Gastrocnemius medialis (tissue), 4 donors: Measurements from ENCODE around the gene ZIC1. TPM values are rescaled to one million over a fixed set of nuclear protein-coding genes. Genes with fewer than 3 reads are reported as not detected.

ENCODE experiments used
- ATAC-seq, 2 donors: fragments of 150-250 bp; one replicate each; pipeline ENCODE4 v1.9.1; 2016
- DNase-seq, 2 donors: peaks; one replicate each; pipeline ENCODE4 v3.0.0-alpha.2; 2019
- H3K27ac ChIP-seq, 4 donors: fragments of 200-600 bp; sonication (generic); 1 replicate in 1 of 4; 2 replicates in 3 of 4; pipeline ENCODE4 v1.5.1; 2016 to 2018; ENCODE audit warnings: mild to moderate bottlenecking in 2 of 4, moderate library complexity in 1 of 4
- H3K27me3 ChIP-seq, 3 donors: fragments of 200-600 bp; sonication (generic) in 2 of 3; 1 replicate in 1 of 3; 2 replicates in 2 of 3; pipeline versions ENCODE4 v1.5.1 to v1.6.0; 2016 to 2019; ENCODE audit warnings: mild to moderate bottlenecking in 1 of 3, moderate library complexity in 1 of 3
- H3K36me3 ChIP-seq, 2 donors: fragments of 200-600 bp; sonication (generic) in 1 of 2; one replicate each; pipeline ENCODE4 v1.5.1; 2017 to 2018
- H3K4me1 ChIP-seq, 2 donors: fragments of 200-600 bp; sonication (generic) in 1 of 2; one replicate each; pipeline ENCODE4 v1.5.1; 2016 to 2017; ENCODE audit warnings: mild to moderate bottlenecking in 2 of 2
- H3K4me3 ChIP-seq, 4 donors: fragments of 200-600 bp; sonication (generic) in 3 of 4; 1 replicate in 1 of 4; 2 replicates in 3 of 4; pipeline ENCODE4 v1.5.1; 2016 to 2019; ENCODE audit warnings: mild to moderate bottlenecking in 2 of 4
- H3K9me3 ChIP-seq, 3 donors: fragments of 200-600 bp; sonication (generic) in 2 of 3; 1 replicate in 1 of 3; 2 replicates in 2 of 3; pipeline ENCODE4 v1.5.1; 2016 to 2019
- POLR2A ChIP-seq, 2 donors: fragments of 450-650 bp; IDR thresholded peaks; one replicate each; pipeline ENCODE4 v1.6.1; 2017; ENCODE audit warnings: antibody characterized with exemption in 2 of 2, mild to moderate bottlenecking in 2 of 2, moderate library complexity in 2 of 2
- in situ Hi-C, 4 donors: fragments of 200-750 bp; cut with MboI; loops; one replicate each; pipeline versions ENCODE4 v1.15.0 to v1.8.0; 2017; ENCODE audit warnings: low sequenced_read_pairs in 4 of 4
- intact Hi-C: fragments of 100-400 bp; cut with DNase I; formaldehyde crosslinking; loops from one replicate; pipeline ENCODE4 v1.15.1; 2023; ENCODE audit warnings: low total_unique reads
- total RNA-seq, 4 donors: library from RNA; depleted of rRNA; stranded (reverse); fragments of >200 nt; gene quantifications; one replicate each; pipeline versions ENCODE4 v1.1.0 to v1.2.3, GENCODE V29; 2016
- TF ChIP-seq, protein P1 (sequence below), 5 experiments: fragments of 450-650 bp in 3 of 5; fragments of 200-600 bp in 2 of 5; sonication (generic) in 2 of 5; IDR thresholded peaks in 4 of 5; conservative IDR thresholded peaks in 1 of 5; 1 replicate in 4 of 5; 2 replicates in 1 of 5; pipeline ENCODE4 v1.5.1; 2016 to 2019; ENCODE audit warnings: antibody characterized with exemption in 5 of 5, mild to moderate bottlenecking in 3 of 5, moderate library complexity in 3 of 5

ZIC1 gene
- total RNA-seq, 4 donors from 2014 or later, result 3.3 to 5.2 (median 4.3) TPM

DNA sequence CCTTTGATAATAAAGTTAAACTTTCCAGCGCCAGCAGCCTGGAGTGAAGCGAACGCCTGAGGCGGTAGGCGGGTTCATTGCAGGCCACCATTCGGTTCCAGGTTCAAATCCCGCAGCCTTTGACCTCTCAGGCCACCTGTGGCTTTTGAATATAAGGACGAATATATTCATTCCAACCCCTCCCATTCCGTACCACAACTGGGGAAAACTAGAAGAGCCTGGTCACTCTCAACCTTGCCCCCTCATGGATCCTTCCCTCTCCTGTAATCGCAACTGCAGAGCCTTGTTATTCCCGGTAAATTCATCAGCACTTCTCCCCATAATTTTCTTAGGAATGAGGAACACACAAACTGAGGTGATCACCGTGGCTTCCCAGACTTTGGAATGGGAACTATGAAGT lies 38.0 kb upstream of the ZIC1 start:
- H3K4me1 ChIP-seq, result peaks cover 0 to 3% of the 10 kb centered on the region in 2 donors
- ATAC-seq, result no peak
- H3K4me3 ChIP-seq, result no peak overlapping the region
- H3K36me3 ChIP-seq, result no peaks in the 10 kb centered on the region
- H3K9me3 ChIP-seq, result no peaks in the 10 kb centered on the region
- in situ Hi-C loops, result no loop called here
- TF ChIP-seq, protein P1, sequence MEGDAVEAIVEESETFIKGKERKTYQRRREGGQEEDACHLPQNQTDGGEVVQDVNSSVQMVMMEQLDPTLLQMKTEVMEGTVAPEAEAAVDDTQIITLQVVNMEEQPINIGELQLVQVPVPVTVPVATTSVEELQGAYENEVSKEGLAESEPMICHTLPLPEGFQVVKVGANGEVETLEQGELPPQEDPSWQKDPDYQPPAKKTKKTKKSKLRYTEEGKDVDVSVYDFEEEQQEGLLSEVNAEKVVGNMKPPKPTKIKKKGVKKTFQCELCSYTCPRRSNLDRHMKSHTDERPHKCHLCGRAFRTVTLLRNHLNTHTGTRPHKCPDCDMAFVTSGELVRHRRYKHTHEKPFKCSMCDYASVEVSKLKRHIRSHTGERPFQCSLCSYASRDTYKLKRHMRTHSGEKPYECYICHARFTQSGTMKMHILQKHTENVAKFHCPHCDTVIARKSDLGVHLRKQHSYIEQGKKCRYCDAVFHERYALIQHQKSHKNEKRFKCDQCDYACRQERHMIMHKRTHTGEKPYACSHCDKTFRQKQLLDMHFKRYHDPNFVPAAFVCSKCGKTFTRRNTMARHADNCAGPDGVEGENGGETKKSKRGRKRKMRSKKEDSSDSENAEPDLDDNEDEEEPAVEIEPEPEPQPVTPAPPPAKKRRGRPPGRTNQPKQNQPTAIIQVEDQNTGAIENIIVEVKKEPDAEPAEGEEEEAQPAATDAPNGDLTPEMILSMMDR (IDR thresholded peaks at IDR 0.05 in 4 of 5, conservative IDR thresholded peaks at IDR 0.05 in 1 of 5), result no peak
- TF ChIP-seq POLR2A (IDR thresholded peaks at IDR 0.05), result no peak
- H3K27me3 ChIP-seq, result peaks cover 87 to 90% (median 88%) of the 10 kb centered on the region in 3 donors
- intact Hi-C loops, result no loop called here
- no peak for DNase-seq
- no peak overlapping the region for H3K27ac ChIP-seq

DNA sequence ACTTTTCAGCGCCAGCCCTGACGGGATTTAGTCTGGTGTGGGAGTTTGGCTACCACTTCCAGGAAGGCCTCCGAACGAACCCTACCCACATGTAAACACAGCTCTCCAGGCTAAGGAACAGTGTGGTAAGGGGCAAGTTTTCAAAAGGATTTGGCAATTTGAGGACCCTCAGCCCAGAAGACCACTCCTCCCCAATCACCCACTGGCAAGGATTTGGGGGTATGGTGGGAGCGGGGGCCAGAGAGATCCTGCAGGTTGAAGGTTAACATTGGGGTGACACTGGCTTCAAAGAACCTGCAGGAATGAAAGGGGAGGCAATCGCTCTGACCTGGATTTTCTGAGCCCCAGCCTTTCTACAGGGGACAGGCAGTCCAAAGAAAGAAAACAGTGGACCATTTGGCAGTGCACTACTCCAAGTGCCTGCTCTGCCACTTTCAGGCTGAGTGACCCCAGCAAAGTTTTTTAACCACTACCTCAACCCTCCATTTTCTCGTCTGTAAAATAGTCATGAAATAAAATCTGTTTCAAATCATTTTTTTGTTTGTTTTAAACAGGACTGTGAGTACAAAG lies 37.3 kb upstream of the ZIC1 start:
- Histone ChIP-seq H3K9me3 (no peaks in the 10 kb centered on the region), H3K36me3 (no peaks in the 10 kb centered on the region), H3K27me3 (peaks cover 80 to 92% (median 92%) of the 10 kb centered on the region in 3 donors), H3K4me3 (no peak overlapping the region), H3K27ac (no peak overlapping the region), H3K4me1 (peaks cover 0 to 3% of the 10 kb centered on the region in 2 donors)
- in situ Hi-C loops, result no loop called here
- TF ChIP-seq, protein P1 (IDR thresholded peaks at IDR 0.05 in 4 of 5, conservative IDR thresholded peaks at IDR 0.05 in 1 of 5), result no peak
- ATAC-seq (no peak), DNase-seq (no peak)
- intact Hi-C loops, result no loop called here

DNA sequence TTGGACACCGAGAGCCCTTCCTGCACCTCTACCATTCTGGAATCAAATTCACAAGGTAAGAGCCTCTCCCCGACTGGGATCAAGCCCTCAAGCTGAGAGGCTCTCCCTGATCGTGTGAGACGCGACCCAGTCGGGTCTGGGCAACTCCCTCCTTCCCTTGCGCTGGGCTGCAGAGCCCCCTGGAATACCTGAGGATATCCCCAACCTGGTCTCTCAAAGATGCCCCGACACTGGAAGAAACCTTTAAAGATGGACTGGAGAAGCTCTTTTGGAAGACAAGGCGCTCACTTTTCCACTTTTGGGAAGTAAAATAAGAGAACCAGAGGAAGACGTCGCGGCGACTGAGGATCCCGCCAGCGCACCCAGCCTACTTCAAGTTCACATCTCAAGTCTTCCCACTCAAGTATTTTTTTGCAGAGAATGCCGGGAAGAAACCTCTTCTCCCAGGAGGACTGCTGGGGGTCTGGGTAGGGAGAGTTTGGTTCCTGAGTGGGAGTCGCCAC lies 36.6 kb upstream of the ZIC1 start:
- no peak overlapping the region for H3K4me3 ChIP-seq
- ATAC-seq (no peak), DNase-seq (no peak)
- peaks cover 80 to 93% (median 91%) of the 10 kb centered on the region in 3 donors for H3K27me3 ChIP-seq
- intact Hi-C loops (no loop called here), in situ Hi-C loops (no loop called here)
- peaks cover 0 to 3% of the 10 kb centered on the region in 2 donors for H3K4me1 ChIP-seq
- TF ChIP-seq POLR2A (IDR thresholded peaks at IDR 0.05), result no peak
- TF ChIP-seq, protein P1 (IDR thresholded peaks at IDR 0.05 in 4 of 5, conservative IDR thresholded peaks at IDR 0.05 in 1 of 5), result no peak
- H3K36me3 ChIP-seq, result no peaks in the 10 kb centered on the region
- no peaks in the 10 kb centered on the region for H3K9me3 ChIP-seq
- no peak overlapping the region for H3K27ac ChIP-seq

DNA sequence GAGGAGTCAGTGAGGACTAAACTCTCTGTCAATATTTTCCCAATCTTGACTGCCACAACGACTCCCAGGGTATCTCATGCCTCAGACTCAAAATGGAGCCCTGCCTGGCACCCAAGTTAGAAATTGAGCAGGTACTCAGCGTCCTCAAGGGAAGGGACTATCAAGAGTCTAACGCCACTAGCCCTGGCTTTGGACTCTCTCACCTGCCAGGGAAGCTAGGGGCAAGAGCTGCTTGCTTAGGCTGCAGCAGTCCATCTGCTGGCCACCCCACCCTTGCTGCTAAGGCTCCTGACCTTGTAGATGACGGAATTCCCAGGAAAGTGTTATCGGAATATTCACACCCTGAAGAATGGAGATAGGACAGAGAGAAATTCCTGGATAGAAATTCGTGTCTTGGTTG lies 35.9 kb upstream of the ZIC1 start:
- H3K27me3 ChIP-seq, result peaks cover 79 to 93% (median 93%) of the 10 kb centered on the region in 3 donors
- TF ChIP-seq POLR2A (IDR thresholded peaks at IDR 0.05), result no peak
- TF ChIP-seq, protein P1 (IDR thresholded peaks at IDR 0.05 in 4 of 5, conservative IDR thresholded peaks at IDR 0.05 in 1 of 5), result no peak
- peaks cover 0 to 3% of the 10 kb centered on the region in 2 donors for H3K4me1 ChIP-seq
- in situ Hi-C loops (no loop called here), intact Hi-C loops (no loop called here)
- DNase-seq (no peak), ATAC-seq (no peak)
- H3K4me3 ChIP-seq, result no peak overlapping the region
- no peak overlapping the region for H3K27ac ChIP-seq
- H3K9me3 ChIP-seq, result no peaks in the 10 kb centered on the region
- no peaks in the 10 kb centered on the region for H3K36me3 ChIP-seq
